AG08395 (cell line): ENCODE data around the gene USP10.

Source experiments
- DNase-seq: peaks from one replicate; pipeline ENCODE4 v3.0.0; 2012; ENCODE audit warnings: mixed read lengths, low spot score

Gene USP10

DNA sequence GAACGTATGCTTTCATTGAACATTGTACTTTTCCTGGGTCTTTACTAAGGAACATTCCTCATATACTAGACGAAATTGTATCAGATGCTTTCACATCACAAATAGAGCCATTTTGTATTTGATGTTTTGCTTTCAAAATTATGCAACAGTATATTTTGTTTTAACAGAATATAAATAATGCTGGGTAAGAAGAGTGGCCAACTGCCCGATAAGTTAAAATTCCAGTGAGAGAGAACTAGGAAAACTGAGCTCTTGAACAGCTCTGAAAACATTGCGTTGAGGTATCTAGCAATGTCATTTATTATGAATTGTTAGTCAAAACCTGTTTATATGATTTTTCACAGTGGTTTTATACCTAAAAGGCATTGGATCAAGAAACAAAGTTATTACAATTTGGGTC lies 50.8 kb downstream of the USP10 start:
- no peak for DNase-seq

DNA sequence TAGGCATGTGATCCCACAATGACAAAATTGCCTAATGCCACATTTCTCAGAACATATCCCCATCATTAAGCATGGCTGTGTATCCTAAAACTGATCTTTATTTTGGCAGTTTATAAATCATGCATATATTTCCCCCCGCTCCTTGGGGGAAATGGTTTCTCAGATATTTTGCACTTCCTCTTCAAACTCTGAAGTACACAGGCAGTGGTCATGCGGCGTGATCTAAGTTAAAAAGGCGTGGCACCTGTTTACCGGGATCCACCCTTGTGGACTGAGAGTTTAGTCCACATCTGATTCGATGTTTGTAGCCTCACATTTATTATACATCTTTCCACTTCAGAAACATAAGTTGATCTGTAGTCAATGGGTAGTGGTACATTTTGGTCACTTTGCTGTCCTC lies 51.4 kb downstream of the USP10 start:
- no peak for DNase-seq

DNA sequence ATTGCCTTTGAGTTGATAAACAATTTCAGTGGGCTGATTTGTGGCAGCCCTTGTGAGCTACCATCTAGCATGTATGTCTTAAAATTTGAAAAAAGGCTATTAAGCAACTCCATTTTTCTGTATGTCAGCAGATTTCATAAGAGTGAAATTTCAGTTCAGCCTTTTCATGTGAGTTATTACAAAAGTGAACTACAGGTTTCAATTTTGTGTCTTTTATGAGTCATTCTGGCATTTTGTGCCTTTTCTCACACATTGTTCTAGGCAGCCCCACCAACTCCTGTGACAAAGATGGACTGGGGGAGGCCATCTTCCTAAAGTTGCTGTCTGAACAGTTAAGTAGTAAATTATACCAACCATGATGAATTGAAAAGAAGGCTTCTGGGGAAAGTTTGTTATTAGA lies 52.1 kb downstream of the USP10 start:
- no peak for DNase-seq

DNA sequence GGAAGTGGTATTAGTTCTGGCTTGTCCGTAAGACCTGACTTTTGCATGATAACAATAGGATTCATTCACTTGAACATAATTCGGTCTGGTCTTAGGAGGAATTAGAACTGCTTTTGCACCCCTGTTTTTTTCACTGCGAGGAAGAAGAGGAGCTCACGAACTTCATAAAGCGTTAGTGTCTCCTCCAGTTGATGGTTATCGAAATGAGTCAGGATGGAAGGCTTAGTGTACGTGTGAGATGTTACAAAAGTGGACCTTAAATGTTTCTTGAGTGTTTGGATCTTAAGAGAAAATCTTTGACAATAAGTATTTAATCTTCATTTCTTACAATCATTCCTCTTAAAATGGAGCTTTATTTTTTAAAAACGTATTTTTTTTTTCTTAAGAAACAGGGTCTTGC lies 52.8 kb downstream of the USP10 start:
- DNase-seq, result no peak

DNA sequence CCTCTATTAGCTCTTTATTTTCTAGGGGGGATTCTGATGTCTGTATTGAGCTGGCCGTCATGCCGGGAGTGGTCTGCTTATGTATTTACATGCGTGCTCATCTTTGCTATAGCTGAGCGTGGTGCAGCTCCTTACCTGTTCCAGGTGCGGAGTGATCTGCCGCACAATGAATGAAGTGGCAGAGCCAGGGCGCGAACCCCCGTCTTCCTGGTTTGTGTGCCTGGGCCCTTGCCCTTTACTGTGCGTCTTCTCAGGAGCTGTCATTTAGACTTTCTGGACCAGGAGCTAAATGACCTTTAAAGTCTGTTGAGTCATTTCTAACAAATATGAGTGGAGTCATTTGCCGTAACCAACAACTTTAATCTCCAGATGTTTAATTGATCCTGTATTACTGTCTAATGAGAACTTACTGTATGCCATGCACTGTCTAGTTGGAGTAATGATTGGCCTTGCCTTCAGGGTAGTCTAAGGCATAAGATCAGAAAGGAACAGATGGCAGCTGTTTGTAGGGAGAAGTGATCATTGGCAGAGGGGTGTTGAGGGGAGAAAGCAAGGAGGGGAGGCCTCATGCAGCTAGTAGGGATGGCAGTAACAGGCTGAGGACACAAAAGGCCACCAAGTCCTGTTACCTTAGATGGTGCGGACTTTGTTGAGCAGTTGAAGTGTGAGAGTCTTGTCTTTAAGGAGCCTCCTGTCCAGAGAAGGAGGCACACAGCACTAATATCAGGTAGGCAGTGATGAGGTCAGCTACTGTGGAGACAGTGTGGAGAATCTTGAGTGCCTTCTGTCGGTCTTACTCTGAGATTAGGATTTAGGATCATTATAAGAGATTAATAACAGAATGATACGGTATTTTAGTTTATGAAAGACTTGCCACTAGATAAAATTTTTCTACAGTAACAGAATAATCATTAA lies 53.9 kb downstream of the USP10 start:
- DNase-seq, result no peak

DNA sequence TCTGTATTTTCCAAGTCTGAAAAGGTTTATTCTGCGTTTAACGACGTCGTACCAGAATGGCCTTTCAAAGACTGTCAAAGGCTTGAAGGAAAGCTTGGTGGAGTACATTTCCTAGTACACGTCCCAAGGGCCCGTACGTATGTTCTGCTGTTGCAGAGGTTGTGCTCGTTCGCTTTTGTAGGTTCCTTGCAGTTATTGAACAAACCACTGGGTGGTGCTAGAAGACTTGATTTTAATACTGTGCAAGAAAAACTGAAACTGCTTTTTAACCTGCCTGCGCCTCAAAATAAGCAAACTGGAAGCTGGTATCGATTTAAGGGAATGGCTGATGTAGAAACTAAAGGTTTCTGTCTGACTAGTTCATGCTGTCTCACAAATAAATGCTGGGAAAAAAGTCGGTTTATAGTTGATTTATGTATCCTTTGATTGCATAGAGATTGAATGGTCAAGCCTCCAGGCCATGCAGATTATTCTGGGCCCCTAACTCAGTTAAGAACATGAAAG lies 54.6 kb downstream of the USP10 start:
- DNase-seq, result peak; percentile 79

DNA sequence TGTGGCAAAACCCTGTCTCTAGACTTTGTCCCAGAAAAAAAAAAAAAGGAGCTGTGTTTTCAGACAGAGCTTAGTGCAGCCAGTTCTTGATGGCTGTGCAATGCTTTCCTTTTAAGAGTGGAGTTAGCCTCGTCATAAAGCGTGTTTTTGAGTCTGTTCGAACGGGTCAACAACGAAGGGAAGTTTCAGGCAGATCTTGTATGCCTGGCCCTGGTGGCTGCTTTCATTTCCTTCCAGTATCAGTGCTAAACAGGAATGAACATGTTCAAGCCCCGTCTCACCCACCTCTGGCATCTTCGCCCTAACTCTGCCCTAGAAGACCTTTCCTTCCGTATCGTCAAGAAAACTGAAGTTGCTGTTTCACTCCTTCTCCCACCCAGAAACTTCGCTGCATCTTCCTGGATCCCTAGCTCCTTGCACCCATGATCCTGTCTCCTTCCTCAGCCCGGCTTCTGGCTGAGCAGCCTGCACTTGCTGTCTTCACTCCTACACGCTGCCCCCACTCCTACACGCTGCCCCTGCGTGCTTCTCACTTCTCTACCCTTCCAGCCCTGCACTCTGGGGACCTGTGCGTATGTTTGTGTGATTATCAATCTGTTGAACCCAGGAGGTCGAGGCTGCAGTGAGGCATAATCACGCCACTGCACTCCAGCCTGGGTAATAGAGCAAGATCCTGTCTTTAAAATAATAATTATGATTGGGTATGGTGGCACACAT lies 55.3 kb downstream of the USP10 start:
- DNase-seq, result no peak

DNA sequence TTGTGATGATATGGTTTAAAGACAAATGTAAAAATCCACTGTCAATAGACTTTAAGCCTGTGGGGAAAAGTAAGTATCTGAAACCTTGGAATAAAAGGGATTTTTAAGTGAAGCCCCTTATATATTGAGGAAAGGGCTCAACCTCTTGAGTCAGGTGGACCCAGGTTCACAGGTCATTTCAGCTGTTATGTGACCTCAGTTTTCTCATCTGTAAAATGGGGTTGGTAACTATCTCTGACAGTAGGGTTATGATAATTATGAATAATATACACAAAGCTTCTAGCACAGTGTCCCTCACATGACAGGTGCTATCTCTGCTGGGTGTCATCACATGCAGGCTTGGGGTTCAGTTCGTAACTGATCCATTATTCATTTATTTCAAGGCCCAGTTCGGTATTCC lies 57.0 kb downstream of the USP10 start:
- no peak for DNase-seq

DNA sequence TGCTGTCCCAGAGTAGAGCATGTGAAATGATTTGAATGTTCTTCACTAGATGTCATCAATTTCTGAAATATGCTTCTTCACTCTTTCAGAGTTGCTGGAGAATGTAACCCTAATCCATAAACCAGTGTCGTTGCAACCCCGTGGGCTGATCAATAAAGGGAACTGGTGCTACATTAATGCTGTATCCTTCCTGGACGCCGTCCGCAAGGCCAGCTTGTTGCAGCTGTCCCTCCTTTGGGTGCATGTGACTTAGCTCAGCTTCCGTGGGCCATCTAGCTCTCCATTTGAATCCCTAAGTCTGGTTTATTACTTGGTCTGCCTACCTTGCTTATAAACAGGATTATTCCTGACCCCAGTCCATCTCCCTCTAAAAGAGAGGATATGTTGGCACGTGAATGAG lies 58.8 kb downstream of the USP10 start:
- DNase-seq, result no peak

DNA sequence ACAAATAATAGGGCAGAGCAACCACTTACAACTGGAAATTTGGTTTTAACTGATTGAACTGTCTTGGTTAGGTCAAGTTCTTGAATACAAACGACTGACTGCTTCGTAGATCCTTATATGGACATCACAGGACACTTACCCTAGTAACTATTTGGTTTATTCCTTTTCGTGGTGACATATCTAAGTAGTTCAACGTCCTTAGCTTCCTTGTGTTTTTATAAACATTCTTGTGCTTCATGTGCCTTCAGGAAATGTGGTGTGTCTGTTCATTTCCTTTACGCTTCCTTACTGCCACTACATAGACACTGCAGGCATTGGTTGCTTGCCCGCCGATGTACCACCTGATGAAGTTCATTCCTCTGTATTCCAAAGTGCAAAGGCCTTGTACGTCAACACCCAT lies 59.3 kb downstream of the USP10 start:
- DNase-seq, result no peak

DNA sequence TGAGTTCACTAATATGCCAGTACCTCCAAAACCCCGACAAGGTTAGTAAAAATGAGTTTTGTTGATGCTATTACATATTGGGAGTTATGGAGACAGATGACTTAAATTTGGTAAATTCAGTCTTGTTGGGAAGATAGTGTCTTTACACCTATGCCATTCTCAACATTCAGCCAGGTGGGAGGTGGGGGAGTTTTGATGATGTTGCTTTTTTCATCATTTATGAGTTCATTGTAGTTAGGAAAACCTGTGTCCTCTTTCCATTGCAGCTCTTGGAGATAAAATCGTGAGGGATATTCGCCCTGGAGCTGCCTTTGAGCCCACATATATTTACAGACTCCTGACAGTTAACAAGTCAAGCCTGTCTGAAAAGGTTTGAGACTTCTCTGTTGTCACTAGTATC lies 60.1 kb downstream of the USP10 start:
- DNase-seq, result no peak

DNA sequence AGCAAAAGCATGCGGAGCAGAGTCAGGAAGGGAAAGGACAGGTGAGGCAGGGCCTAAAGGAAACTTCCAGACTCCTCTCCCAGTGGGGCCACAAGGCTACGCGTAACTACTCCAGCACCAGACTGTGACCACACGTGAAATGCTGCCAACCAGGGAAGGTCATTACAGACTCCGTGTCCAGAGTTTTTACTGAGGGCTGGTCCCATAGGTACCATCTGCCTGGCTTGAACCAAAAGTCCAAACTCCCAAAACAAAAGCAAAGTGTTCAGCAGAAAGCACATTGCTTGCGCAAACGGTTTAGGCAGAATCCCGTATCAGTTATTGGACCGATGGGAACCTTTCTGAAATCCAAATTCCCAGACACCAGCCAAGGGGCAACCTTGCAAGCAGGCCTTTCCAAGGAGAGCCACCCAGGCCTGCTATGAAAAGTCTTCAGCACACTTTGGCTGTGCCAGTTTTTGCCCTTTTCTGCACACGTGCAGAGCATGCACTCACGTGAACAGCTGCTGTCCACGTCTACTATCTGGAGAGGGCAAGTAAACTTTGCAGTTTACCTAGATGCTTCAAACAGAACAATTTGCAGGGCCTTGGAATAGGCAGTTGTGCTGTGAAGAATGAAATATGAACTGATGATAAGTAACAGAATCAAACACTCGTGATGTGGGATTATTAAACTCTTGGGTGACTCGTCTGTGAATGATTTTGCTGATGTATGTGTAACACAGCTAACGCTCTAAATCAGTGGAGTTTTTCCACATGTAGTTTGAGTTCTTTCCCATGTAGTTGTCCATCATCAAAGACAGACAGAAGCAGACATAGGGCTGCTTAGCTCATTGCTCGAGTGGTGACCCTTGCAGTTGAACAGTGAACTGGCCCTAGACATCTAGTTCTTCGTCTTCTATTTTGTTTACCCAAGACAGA lies 61.9 kb downstream of the USP10 start:
- DNase-seq, result no peak

DNA sequence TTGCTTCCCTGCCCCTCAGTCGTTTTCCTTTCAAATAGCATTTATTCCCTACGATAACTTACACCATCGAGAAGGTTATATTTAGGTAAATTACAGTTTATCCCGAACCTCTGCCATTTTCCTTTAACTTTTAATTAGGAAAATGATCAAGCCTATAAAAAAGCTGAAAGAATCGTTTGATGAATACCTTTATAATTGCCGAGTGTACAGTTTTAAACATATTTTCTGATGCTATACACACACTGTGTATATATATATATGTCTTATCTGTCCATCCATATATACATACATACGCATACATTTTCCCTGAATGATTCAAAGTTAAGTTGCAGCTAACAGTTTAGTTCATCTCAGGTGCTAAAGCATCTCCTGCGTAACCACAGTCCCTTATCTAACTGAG lies 63.4 kb downstream of the USP10 start:
- DNase-seq, result no peak

DNA sequence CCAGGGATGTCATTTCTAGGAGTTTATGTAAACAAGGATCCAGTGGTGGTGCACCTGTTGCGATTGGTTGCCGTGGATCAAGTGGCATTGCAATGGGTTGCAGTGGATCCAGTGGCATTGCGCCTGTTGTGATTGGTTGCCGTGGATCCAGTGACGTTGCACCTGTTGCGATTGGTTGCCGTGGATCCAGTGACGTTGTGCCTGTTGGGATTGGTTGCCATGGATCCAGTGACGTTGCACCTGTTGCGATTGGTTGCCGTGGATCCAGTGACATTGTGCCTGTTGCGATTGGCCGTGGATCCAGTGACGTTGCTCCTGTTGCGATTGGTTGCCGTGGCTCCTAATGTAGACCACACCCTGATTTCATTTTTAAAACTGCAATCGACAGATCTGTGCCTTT lies 63.8 kb downstream of the USP10 start:
- DNase-seq, result no peak

DNA sequence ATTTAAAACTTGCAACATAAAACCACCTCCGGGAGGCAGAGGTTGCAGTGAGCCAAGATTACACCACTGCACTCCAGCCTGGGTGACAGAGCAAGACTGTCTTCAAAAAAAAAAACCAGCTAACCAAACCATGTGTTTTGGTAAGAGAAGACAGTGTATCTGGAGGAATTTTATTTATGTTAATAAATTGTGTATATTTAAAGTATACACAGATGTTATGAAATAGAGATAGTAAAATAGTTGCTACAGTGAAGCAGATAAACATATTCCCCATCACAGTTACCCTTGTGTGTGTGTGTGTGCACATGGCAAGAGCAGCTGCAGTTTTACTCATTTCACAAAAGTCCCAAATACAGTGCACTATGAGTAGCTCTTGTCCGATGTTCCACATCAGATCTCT lies 65.2 kb downstream of the USP10 start:
- no peak for DNase-seq

DNA sequence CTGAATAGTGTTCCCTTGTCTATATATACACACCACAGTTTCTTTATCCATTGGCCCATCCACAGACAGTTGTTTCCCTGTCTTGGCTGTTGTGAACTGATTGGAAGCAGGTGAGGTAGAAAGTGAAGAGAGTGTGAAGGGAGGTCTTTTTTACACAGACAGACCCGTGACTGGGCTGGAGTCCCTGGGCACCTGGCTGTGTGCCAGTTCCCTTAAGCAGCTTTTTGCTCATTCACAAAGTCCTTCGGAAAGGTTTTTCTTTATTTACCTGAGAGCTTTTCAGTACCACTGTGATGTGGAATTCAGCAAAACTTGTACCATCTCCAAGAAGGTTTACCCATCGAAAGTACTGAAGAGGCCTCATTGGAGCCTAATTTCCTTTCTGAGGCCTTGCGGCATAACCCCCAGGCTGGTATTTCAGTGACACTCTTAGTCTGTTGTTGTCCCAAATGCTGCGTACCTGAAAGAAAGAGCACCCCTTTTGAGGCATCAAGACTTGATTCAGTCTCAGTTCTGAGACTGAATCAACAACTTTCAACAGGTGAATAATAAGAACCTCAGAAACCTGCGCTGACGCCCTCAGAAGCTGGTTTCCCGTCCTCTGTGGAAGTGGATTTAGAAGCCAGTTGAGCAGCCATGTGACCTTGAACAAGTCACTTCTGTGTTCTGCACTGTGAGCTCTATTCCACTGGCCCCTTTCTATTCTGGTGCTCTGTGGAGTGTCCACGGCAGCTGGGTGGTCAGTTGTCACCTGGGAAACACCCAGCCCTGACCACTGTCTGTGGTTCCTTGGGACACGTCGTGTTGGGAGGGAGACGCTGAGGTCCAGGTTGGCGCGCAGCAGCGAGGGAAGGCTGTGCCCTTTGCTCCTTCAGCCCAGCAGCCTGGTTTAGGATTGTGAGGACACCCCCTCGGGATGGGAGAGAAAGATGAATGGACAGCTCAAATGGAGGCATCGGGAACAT lies 66.1 kb downstream of the USP10 start:
- no peak for DNase-seq

DNA sequence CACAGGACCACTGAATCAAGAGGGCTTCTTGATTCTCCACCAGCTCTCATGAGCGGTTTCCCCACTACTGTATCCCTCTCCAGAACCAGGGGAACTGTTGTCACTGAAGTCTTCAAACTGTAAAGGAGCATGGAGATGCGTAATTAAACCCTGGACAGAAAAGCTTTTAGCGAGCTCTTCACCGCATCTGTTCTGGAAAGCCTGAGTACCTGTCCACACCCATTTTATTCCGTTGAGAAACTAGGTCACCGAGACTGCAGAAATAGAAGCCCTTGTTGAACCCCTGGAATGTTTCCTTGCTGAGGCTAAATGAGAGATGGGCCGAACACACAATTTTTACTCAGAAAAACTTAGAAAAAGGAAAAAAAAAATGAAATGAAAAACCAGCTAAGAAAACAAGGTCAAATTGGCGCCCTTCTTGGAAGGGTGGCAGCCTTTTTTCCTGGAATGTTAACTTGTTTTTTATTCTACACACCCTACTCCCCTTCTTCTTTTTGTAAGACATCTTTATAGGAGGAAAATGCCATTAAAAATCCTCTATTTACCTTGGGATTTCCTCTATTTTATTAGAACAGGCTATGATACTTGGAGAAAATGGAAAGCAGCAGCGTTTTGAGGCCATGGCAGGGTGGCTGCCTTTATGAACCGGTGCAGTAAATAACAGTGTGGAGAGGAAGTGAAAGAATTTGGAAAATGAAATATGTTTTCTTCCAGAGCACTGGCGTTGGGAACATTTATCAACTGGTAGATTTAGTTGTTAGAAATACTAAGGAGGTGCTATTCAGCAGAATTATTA lies 67.4 kb downstream of the USP10 start:
- DNase-seq, result no peak

DNA sequence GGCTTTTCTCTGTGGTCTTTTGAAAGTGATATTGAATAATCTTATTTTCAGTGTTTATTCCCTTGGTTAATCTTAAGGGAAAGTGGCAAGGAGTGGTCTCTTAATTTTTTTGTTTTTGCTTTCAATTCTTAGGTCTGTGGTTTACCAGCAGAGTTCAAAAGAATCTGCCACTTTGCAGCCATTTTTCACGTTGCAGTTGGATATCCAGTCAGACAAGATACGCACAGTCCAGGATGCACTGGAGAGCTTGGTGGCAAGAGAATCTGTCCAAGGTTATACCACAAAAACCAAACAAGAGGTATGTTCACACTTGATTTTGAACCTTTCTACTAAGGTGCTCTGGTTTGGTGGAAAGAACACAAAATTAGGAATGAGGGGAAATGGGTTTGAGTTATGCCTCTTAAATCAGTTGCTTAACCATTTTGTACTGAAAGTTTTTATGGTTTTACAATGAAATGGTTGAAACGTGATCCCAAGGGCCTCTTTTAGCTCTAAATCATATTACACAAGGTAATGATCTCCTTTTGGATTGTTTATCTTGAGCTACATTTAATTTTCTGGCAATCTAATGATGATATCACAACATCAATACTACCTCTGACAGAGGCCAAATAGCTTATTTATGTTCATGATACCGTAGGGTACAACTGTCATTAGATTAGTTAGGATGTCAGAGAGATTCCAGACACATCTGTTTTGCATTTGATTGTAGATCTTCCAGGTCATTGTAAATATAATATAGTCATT lies 68.4 kb downstream of the USP10 start:
- DNase-seq, result no peak

DNA sequence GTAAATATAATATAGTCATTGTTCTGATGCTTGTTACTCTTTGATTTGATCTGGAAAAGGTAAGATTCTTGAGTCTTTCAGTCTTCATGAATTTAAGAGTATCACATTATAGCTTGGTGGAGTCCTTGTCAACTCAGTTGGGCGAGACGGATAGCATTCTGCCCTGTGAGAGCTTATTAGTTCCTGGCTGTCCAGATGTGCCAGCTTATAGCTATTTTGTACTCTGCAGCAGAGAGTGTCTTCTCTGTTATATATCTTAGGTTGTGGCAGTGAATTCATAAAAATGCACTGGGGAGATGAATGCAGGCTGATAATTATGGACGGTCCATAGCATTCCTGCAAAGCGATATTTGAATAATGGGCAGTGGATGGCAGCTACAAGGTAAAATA lies 69.0 kb downstream of the USP10 start:
- no peak for DNase-seq

DNA sequence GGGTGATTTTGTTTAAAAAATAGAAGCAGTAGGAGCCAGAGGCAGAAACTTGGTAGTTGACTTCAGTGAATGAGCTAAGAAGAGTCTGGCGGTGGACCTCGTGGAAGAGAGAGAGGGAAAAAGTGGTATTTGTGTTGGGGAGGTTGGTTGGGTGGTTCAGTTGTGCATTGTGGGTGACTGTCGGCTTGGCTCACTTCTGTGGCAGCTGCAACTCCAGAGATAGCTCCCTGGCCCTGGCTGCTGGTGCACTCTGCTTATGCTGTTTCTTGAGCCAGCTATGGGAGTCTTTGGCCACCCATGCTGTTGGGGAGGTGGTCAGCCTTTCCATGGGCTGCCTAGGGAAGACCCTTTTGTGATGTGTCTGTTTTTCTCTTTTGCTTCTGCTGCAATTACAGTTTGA lies 69.6 kb downstream of the USP10 start:
- DNase-seq, result no peak
